Activated T-cell treated with anti-CD3 and anti-CD28 coated beads, Interleukin-2, amount 50 U/mL, for 4 hours (primary cell): ENCODE measurements around the gene RNASEH2C. TPM values are rescaled to one million over a fixed set of nuclear protein-coding genes. Genes with fewer than 3 reads are reported as not detected.
"Not testable (repeated sequence)": the region's sequence is repeated elsewhere in the genome, so short reads cannot be mapped to it uniquely, and the experiment has no call there.

ENCODE experiments used
- ATAC-seq, 2 donors: fragments of 200-7000 bp; cut with Tn5 transposase; one replicate each; pipeline ENCODE4 v1.10.0; 2021
- DNase-seq: peaks from one replicate; pipeline ENCODE4 v3.0.0-alpha.2; 2020
- H3K27me3 Mint-ChIP-seq: one replicate; pipeline ENCODE4 v1.8.0; 2021; ENCODE audit warnings: low read depth, mixed read lengths
- H3K36me3 Mint-ChIP-seq: one replicate; pipeline ENCODE4 v1.8.0; 2022; ENCODE audit warnings: mixed read lengths; ENCODE audit not compliant: insufficient read depth
- H3K4me1 Mint-ChIP-seq: one replicate; pipeline ENCODE4 v1.8.0; 2021; ENCODE audit warnings: low read depth, mixed read lengths
- H3K4me3 Mint-ChIP-seq: one replicate; pipeline ENCODE4 v1.8.0; 2021; ENCODE audit warnings: mild to moderate bottlenecking, moderate library complexity, mixed read lengths
- H3K9me3 Mint-ChIP-seq: one replicate; pipeline ENCODE4 v1.8.0; 2021; ENCODE audit warnings: mixed read lengths
- total RNA-seq, 3 donors: library from RNA; stranded (reverse); gene quantifications; one replicate each; pipeline ENCODE4 v1.2.1, GENCODE V29; 2021

RNASEH2C gene
- 100 to 1,000 TPM in 2 of 3 donors, 10 to 100 TPM in 1; 95.6 to 122 (median 115) TPM for total RNA-seq

DNA sequence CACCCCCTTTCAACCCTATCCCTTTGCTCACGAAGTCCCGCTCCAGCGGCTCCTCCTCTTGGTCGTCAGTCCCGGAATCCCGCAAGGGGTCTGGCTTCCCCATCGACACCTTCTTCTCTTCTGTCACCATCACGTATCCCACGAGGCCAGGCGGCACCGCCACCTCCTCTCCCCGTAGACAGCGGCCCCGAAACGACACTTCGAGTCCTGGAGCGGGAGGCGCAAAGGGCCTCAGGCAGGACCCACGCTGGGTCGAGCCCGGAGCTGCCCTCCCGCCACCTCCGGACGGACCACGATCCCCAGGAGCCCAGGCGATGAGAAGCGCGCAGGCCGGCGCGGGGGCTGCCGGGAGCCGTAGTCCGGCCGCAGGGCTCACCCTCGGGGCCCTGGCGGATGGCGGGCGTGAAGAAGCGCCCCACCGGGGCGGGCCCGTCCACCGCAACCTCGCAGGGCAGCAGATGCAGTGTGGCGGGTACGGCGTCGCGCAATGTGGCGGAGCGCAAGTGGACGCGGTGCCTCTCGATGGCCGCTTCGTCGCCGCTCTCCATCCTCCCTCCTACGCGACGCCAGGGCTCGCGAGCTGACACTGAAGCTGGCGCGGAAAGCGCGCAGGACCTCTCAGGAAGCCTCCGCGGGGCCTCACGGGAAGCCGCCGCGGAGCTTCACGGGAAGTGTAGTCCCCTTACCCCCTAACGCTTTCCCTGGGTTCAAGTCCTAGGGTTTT is at the start of gene RNASEH2C:
Gene RNASEH2C, minus strand, starts transcription at position 588 of the 724 bp plus-strand sequence. Its CDS starts 40 bp downstream, at position 548.
- Mint-ChIP-seq H3K9me3 (no peaks in the 10 kb centered on the region), H3K4me3 (peak within 1 kb of the TSS; percentile 95), H3K27me3 (no peaks in the 10 kb centered on the region), H3K4me1 (peaks cover 24% of the 10 kb centered on the region), H3K36me3 (peaks cover 22% of the 10 kb centered on the region)
- DNase-seq = peak; percentile 64
- ATAC-seq = peak; percentile 91 to 92

- H3K4me1 Mint-ChIP-seq, H3K36me3 Mint-ChIP-seq, DNase-seq, H3K9me3 Mint-ChIP-seq, H3K27me3 Mint-ChIP-seq, ATAC-seq, H3K4me3 Mint-ChIP-seq: not testable (repeated sequence)
Observed at GRCh38 chr11:65767806-65768205, 47.2 kb upstream of the RNASEH2C start.

- H3K4me3 Mint-ChIP-seq = no peak overlapping the region
- peaks cover 3% of the 10 kb centered on the region for H3K4me1 Mint-ChIP-seq
- no peaks in the 10 kb centered on the region for H3K36me3 Mint-ChIP-seq
- DNase-seq = no peak
- ATAC-seq = no peak
- H3K27me3 Mint-ChIP-seq = no peaks in the 10 kb centered on the region
- no peaks in the 10 kb centered on the region for H3K9me3 Mint-ChIP-seq
Observed at GRCh38 chr11:65767406-65767805, 46.8 kb upstream of the RNASEH2C start.

- ATAC-seq (no peak), DNase-seq (no peak)
- H3K4me3 Mint-ChIP-seq = no peak overlapping the region
- no peaks in the 10 kb centered on the region for H3K27me3 Mint-ChIP-seq
- H3K36me3 Mint-ChIP-seq = no peaks in the 10 kb centered on the region
- H3K9me3 Mint-ChIP-seq = no peaks in the 10 kb centered on the region
- peaks cover 3% of the 10 kb centered on the region for H3K4me1 Mint-ChIP-seq
Observed at GRCh38 chr11:65766535-65766934, 45.9 kb upstream of the RNASEH2C start.

DNA sequence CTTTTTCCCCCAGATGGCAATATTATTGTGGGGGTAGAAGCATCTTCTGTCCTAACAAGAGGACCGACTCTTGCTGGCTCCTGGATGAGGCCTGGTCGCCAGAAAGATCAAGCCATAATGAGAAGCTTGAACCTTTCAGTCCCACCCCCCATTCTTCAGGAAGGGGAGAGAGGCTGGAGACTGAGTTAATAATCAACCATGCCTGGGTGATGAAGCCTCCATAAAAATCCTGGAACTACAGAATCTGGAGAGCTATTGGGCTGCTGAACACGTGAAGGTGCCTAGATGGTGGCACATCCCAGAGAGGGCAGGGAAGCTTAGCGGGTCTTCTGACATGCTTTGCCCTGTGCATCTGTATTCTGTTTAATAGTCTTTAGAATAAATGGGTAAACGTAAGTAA is 43.8 kb upstream of the RNASEH2C start:
- H3K9me3 Mint-ChIP-seq = no peaks in the 10 kb centered on the region
- no peak for DNase-seq
- no peaks in the 10 kb centered on the region for H3K36me3 Mint-ChIP-seq
- peaks cover 13% of the 10 kb centered on the region for H3K27me3 Mint-ChIP-seq
- no peaks in the 10 kb centered on the region for H3K4me1 Mint-ChIP-seq
- no peak for ATAC-seq
- H3K4me3 Mint-ChIP-seq = no peak overlapping the region

- not testable (repeated sequence) for H3K4me3 Mint-ChIP-seq, H3K36me3 Mint-ChIP-seq, DNase-seq, H3K4me1 Mint-ChIP-seq, H3K9me3 Mint-ChIP-seq, ATAC-seq
- H3K27me3 Mint-ChIP-seq = peaks cover 23% of the 10 kb centered on the region
Observed at GRCh38 chr11:65762816-65763215, 42.2 kb upstream of the RNASEH2C start.

DNA sequence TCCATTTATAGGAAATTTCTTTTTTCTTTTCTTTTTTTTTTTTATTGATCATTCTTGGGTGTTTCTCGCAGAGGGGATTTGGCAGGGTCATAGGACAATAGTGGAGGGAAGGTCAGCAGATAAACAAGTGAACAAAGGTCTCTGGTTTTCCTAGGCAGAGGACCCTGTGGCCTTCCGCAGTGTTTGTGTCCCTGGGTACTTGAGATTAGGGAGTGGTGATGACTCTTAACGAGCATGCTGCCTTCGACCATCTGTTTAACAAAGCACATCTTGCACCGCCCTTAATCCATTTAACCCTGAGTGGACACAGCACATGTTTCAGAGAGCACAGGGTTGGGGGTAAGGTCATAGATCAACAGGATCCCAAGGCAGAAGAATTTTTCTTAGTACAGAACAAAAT is 41.6 kb upstream of the RNASEH2C start:
- not testable (repeated sequence) for H3K9me3 Mint-ChIP-seq

DNA sequence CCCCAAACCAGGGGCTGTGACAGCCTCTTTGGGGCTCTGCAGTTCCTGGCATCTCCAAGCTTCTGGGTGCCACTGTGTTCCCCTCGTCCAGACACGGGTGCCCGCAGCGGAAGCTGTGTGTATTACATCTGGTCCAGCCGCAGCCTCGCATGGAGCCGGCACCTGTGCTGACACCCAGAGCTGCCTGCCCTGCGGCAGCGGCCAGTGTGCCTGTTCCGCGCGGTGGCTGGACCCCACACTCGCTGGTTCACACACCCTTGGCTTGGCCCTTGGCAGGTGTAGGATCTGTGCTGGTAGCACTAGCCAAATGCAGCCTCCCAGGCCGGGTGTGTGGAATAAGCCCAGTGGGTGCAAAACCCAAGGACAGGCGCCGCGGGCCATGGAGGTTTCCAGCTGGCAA is 24.5 kb upstream of the RNASEH2C start:
- no peaks in the 10 kb centered on the region for H3K36me3 Mint-ChIP-seq
- ATAC-seq (no peak), DNase-seq (no peak)
- H3K9me3 Mint-ChIP-seq = no peaks in the 10 kb centered on the region
- H3K27me3 Mint-ChIP-seq = peaks cover 4% of the 10 kb centered on the region
- H3K4me1 Mint-ChIP-seq = no peaks in the 10 kb centered on the region
- no peak overlapping the region for H3K4me3 Mint-ChIP-seq

More for the DNA sequence above, 41.6 kb upstream of the RNASEH2C start:
- not testable (repeated sequence) for H3K36me3 Mint-ChIP-seq, DNase-seq, H3K4me3 Mint-ChIP-seq, H3K4me1 Mint-ChIP-seq, ATAC-seq
- peaks cover 27% of the 10 kb centered on the region for H3K27me3 Mint-ChIP-seq

GRCh38 chr11:65744699-65745042 is 24.1 kb upstream of the RNASEH2C start:
- ATAC-seq = no peak
- Mint-ChIP-seq H3K4me3 (no peak overlapping the region), H3K4me1 (no peaks in the 10 kb centered on the region), H3K9me3 (no peaks in the 10 kb centered on the region), H3K27me3 (peaks cover 7% of the 10 kb centered on the region), H3K36me3 (no peaks in the 10 kb centered on the region)
- DNase-seq = no peak

- Mint-ChIP-seq H3K4me3 (no peak overlapping the region), H3K27me3 (peaks cover 7% of the 10 kb centered on the region), H3K4me1 (no peaks in the 10 kb centered on the region), H3K36me3 (no peaks in the 10 kb centered on the region), H3K9me3 (no peaks in the 10 kb centered on the region)
- ATAC-seq = peak in 1 of 2 donors; percentile 35
- no peak for DNase-seq
Observed at GRCh38 chr11:65744026-65744698, 23.6 kb upstream of the RNASEH2C start.

DNA sequence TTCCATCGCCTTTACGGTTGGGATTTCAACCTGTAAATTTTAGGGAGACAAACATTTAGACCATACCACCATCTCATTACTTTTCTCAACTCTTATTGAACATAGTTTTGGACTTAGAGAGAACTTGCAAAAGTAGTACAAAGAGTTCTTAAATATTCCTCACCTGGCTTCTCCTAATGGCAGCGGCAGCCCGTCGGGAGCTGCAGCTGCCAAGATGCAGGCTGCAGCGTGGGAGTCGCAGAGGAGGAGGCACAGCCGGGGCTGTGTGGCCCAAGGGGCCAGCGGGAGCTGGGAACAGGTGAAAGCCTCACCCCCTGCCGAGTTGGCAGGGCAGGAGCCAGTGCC is 23.1 kb upstream of the RNASEH2C start:
- Mint-ChIP-seq H3K4me1 (no peaks in the 10 kb centered on the region), H3K4me3 (no peak overlapping the region), H3K36me3 (no peaks in the 10 kb centered on the region), H3K27me3 (peaks cover 7% of the 10 kb centered on the region), H3K9me3 (no peaks in the 10 kb centered on the region)
- DNase-seq (no peak), ATAC-seq (no peak)

GRCh38 chr11:65742353-65742752 is 21.8 kb upstream of the RNASEH2C start:
- ATAC-seq = no peak
- no peak for DNase-seq
- Mint-ChIP-seq H3K9me3 (no peaks in the 10 kb centered on the region), H3K27me3 (peaks cover 12% of the 10 kb centered on the region), H3K36me3 (no peaks in the 10 kb centered on the region), H3K4me3 (no peak overlapping the region), H3K4me1 (no peaks in the 10 kb centered on the region)

DNA sequence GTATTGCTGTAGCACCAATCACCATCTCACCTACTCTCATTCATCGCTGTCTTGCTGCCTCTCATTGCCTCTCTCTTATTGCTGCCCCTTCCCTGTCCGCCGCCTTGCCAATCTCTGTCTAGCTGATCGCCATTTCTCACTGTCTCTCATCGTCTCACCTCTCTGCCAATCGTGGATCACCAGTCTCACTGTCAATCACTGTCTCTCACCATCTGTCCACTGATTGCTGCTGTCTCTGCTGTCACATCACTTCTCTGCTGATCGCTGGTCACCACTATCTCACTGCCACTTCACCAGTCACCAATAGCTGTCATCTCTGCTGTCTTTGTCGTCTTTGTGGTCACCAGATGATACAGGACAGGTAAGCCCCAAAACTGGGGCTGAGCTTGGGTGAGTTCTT is 20.6 kb upstream of the RNASEH2C start:
- H3K4me3 Mint-ChIP-seq = no peak overlapping the region
- no peaks in the 10 kb centered on the region for H3K9me3 Mint-ChIP-seq
- ATAC-seq = no peak
- H3K27me3 Mint-ChIP-seq = peaks cover 12% of the 10 kb centered on the region
- DNase-seq = no peak
- no peaks in the 10 kb centered on the region for H3K4me1 Mint-ChIP-seq
- H3K36me3 Mint-ChIP-seq = no peaks in the 10 kb centered on the region

- Mint-ChIP-seq H3K27me3 (peaks cover 12% of the 10 kb centered on the region), H3K4me1 (no peaks in the 10 kb centered on the region), H3K4me3 (no peak overlapping the region), H3K36me3 (no peaks in the 10 kb centered on the region), H3K9me3 (no peaks in the 10 kb centered on the region)
- no peak for ATAC-seq
- DNase-seq = no peak
Observed at GRCh38 chr11:65739022-65739421, 18.4 kb upstream of the RNASEH2C start.

GRCh38 chr11:65736810-65737209 is 16.2 kb upstream of the RNASEH2C start:
- Mint-ChIP-seq H3K4me1 (no peaks in the 10 kb centered on the region), H3K36me3 (no peaks in the 10 kb centered on the region), H3K4me3 (no peak overlapping the region), H3K9me3 (no peaks in the 10 kb centered on the region), H3K27me3 (peaks cover 21% of the 10 kb centered on the region)
- DNase-seq = no peak
- no peak for ATAC-seq
